SK-N-SH (cell line): Measurements from ENCODE around the gene SH3GLB2. TPM values are rescaled to one million over a fixed set of nuclear protein-coding genes. Genes with fewer than 3 reads are reported as not detected.
A peak's percentile ranks its signal among the peaks of the same experiment; 100 is the strongest.
"Not testable (repeated sequence)": the region's sequence is repeated elsewhere in the genome, so short reads cannot be mapped to it uniquely, and the experiment has no call there.

Experiments used
- CTCF ChIA-PET: fragments of 300-600, 350-600 bp; formaldehyde crosslinking; extraction: SDS; loops from one replicate; lab custom pipeline; 2021; lab: Yijun Ruan, JAX
- POLR2A ChIA-PET: fragments of 350-600 bp; sonication (Branson Sonifier 250); formaldehyde crosslinking; extraction: SDS; loops from one replicate; lab custom pipeline; 2020; ENCODE audit warnings: antibody characterized with exemption, inconsistent platforms; lab: Yijun Ruan, JAX
- DNase-seq: peaks from one replicate; pipeline ENCODE4 v3.0.0; 2012
- H2AFZ ChIP-seq: fragments of 200-600 bp; sonication (generic); 2 replicates; pipeline ENCODE4 v1.8.1; 2016; ENCODE audit warnings: antibody characterized with exemption, mild to moderate bottlenecking, low read depth
- H3F3A ChIP-seq: fragments of 200-600 bp; sonication (generic); replicated peaks from 2 replicates; pipeline ENCODE3; 2016; ENCODE audit warnings: antibody characterized with exemption, mild to moderate bottlenecking; ENCODE audit not compliant: insufficient read depth
- H3K27ac ChIP-seq, 2 experiments: fragments of 200-500 bp in 1 of 2; fragments of 200-600 bp in 1 of 2; sonication (Bioruptor generic) in 1 of 2; sonication (generic), shearing (Covaris generic) in 1 of 2; 2 replicates each; pipeline versions ENCODE4 v1.5.1 to v1.6.1; 2014 to 2016; ENCODE audit warnings: low read depth in 2 of 2, inconsistent platforms in 1 of 2, low read length in 1 of 2, mild to moderate bottlenecking in 1 of 2, mixed read lengths in 1 of 2
- H3K27me3 ChIP-seq: fragments of 200-600 bp; sonication (generic), shearing (Covaris generic); 2 replicates; pipeline ENCODE4 v1.6.1; 2016; ENCODE audit warnings: mixed run types; ENCODE audit not compliant: insufficient read depth
- H3K36me3 ChIP-seq, 2 experiments: fragments of 200-500 bp in 1 of 2; fragments of 200-600 bp in 1 of 2; sonication (Bioruptor generic) in 1 of 2; sonication (generic) in 1 of 2; replicated peaks in 1 of 2; 2 replicates each; pipeline versions ENCODE3 to v1.5.1; 2014 to 2016; ENCODE audit warnings: low read length in 1 of 2, mild to moderate bottlenecking in 1 of 2; ENCODE audit not compliant: insufficient read depth in 2 of 2, control insufficient read depth in 1 of 2
- H3K4me1 ChIP-seq, 2 experiments: fragments of 200-500 bp in 1 of 2; fragments of 200-600 bp in 1 of 2; sonication (Bioruptor generic) in 1 of 2; sonication (generic), shearing (Covaris generic) in 1 of 2; 2 replicates each; pipeline versions ENCODE4 v1.5.1 to v1.6.1; 2014 to 2016; ENCODE audit warnings: low read depth in 1 of 2, low read length in 1 of 2, mixed run types in 1 of 2; ENCODE audit not compliant: insufficient read depth in 2 of 2, control insufficient read depth in 1 of 2
- H3K4me2 ChIP-seq: fragments of 200-600 bp; sonication (generic), shearing (Covaris generic); 2 replicates; pipeline ENCODE4 v1.6.1; 2017; ENCODE audit warnings: mixed run types
- H3K4me3 ChIP-seq, 2 experiments: fragments of 200-500 bp in 1 of 2; fragments of 200-600 bp in 1 of 2; sonication (Bioruptor generic) in 1 of 2; sonication (generic), shearing (Covaris generic) in 1 of 2; 2 replicates each; pipeline versions ENCODE4 v1.5.1 to v1.8.1; 2014 to 2016; ENCODE audit warnings: low read depth in 2 of 2, inconsistent platforms in 1 of 2, low read length in 1 of 2, mild to moderate bottlenecking in 1 of 2, mixed read lengths in 1 of 2, moderate library complexity in 1 of 2
- H3K79me2 ChIP-seq: fragments of 200-600 bp; sonication (generic); 2 replicates; pipeline ENCODE4 v1.8.1; 2017; ENCODE audit warnings: mild to moderate bottlenecking; ENCODE audit not compliant: insufficient read depth
- H3K9ac ChIP-seq: fragments of 200-600 bp; sonication (generic); 2 replicates; pipeline ENCODE4 v1.6.1; 2017; ENCODE audit warnings: mixed run types
- H3K9me2 ChIP-seq: fragments of 200-600 bp; sonication (generic); 2 replicates; pipeline ENCODE4 v1.6.1; 2017; ENCODE audit warnings: mixed run types
- H3K9me3 ChIP-seq: fragments of 200-600 bp; sonication (generic); 2 replicates; pipeline ENCODE4 v1.6.1; 2017; ENCODE audit warnings: mixed run types, mild to moderate bottlenecking, moderate library complexity
- H4K20me1 ChIP-seq: fragments of 200-600 bp; sonication (generic); 2 replicates; pipeline ENCODE4 v1.6.1; 2017; ENCODE audit warnings: mild to moderate bottlenecking, mixed run types; ENCODE audit not compliant: insufficient read depth
- EP300 ChIP-seq, 2 experiments: IDR thresholded peaks; 2 replicates each; pipeline versions ENCODE4 v1.4.0 to v1.6.1; 2012; ENCODE audit warnings: borderline replicate concordance in 1 of 2, low read depth in 1 of 2, low read length in 1 of 2
- GATA2 ChIP-seq: sonication (generic); formaldehyde crosslinking; IDR thresholded peaks from 2 replicates; pipeline ENCODE4 v1.5.0; 2020; ENCODE audit warnings: mild to moderate bottlenecking, missing genetic modification reagents
- MXI1 ChIP-seq: IDR thresholded peaks from 2 replicates; pipeline ENCODE4 v1.6.1; 2012; ENCODE audit warnings: mild to moderate bottlenecking, low read depth, low read length, improper control_type of control experiment
- RAD21 ChIP-seq: IDR thresholded peaks from 2 replicates; pipeline ENCODE4 v1.6.1; 2012; ENCODE audit warnings: mild to moderate bottlenecking, low read length
- SMC3 ChIP-seq: IDR thresholded peaks from 2 replicates; pipeline ENCODE4 v1.6.1; 2012; ENCODE audit warnings: low read depth, low read length, improper control_type of control experiment
- TAF1 ChIP-seq: IDR thresholded peaks from 2 replicates; pipeline ENCODE4 v1.6.1; 2012; ENCODE audit warnings: low read depth, mild to moderate bottlenecking, low read length, moderate library complexity, borderline replicate concordance
- TCF12 ChIP-seq: IDR thresholded peaks from 2 replicates; pipeline ENCODE4 v1.4.0; 2012
- TEAD4 ChIP-seq: IDR thresholded peaks from 2 replicates; pipeline ENCODE4 v1.4.0; 2012; ENCODE audit warnings: mild to moderate bottlenecking, borderline replicate concordance; ENCODE audit not compliant: insufficient read depth
- YY1 ChIP-seq: IDR thresholded peaks from 2 replicates; pipeline ENCODE4 v1.4.0; 2012; ENCODE audit warnings: low read depth, mild to moderate bottlenecking
- WGBS: methylation state at CpG from one replicate; pipeline ENCODE4 v1.1.6; 2017; ENCODE audit warnings: low lambda C conversion rate; 5-methylcytosine and 5-hydroxymethylcytosine counted together
- polyA plus RNA-seq, 3 experiments: library from polyadenylated mRNA; depleted of rRNA; stranded (reverse); fragments of >200 nt; gene quantifications; 2 replicates each; pipeline ENCODE4 v1.2.3, GENCODE V29; 2012
- TF ChIP-seq, protein P1 (sequence below): fragments of 200-600 bp; sonication (generic); IDR thresholded peaks from 2 replicates; pipeline ENCODE4 v1.6.1; 2017; ENCODE audit warnings: antibody characterized with exemption, mild to moderate bottlenecking, moderate library complexity
- TF ChIP-seq, protein P2 (sequence below): IDR thresholded peaks from 2 replicates; pipeline ENCODE4 v1.4.0; 2012; ENCODE audit warnings: low read depth
- TF ChIP-seq, protein P3 (sequence below): fragments of 150-350 bp; IDR thresholded peaks from 2 replicates; pipeline ENCODE4 v1.6.1; 2016; ENCODE audit warnings: mild to moderate bottlenecking, low read depth, low read length
- TF ChIP-seq, protein P4 (sequence below): IDR thresholded peaks from 2 replicates; pipeline ENCODE4 v1.4.0; 2012; ENCODE audit warnings: low read depth, borderline replicate concordance

SH3GLB2 gene
- polyA plus RNA-seq, 1 of the 3 experiments (the other 2 are of a cell fraction) = 94.4 TPM

DNA sequence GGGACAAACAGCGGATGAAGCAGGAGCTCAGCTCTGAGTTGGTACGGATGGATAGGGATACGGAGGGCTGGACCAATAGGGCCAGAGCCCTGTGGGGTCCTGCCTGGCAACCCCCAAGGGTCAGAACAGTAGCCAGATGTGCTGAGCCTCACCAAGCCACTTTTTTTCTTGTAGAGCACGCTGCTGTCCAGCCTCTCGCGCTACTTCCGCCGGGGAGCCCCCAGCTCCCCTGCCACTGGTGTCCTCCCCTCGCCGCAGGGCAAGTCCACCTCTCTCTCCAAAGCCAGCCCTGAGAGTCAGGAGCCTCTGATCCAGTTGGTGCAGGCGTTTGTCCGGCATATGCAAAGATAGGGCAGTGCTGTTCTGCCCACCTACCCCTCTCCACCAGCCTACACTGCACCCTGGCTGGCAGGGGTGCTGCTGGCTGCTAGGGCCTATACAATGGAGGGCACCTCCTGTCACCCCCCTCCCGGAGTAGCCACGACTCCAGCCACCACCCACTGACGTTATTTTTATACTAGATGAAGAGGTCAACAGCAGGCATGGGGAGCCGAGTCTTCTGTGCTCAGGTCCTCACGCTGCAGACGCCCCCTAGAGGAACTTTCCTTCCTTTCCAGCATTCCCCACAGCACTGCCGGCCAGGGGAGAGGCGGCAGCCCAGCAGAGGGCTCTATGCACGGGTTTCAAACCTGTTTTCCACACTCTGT lies 21.6 kb downstream of the SH3GLB2 start:
- Histone ChIP-seq H3K4me2 (no peak overlapping the region), H3K9me2 (no peaks in the 10 kb centered on the region), H3K27me3 (no peaks in the 10 kb centered on the region), H3K4me3 (peak overlapping the region in 1 of 2 experiments; percentile 40; a peak in 1 of 4 replicates), H3K27ac (no peak overlapping the region), H3K9me3 (no peaks in the 10 kb centered on the region), H3K79me2 (no peaks in the 10 kb centered on the region), H3K9ac (no peak overlapping the region), H3F3A (peaks cover 14% of the 10 kb centered on the region), H2AFZ (no peak overlapping the region), H3K36me3 (peaks cover 4 to 70% of the 10 kb centered on the region in 2 experiments), H3K4me1 (no peaks in the 10 kb centered on the region; a peak in 1 of 4 replicates), H4K20me1 (0 out of 2 replicates have a peak, but pooled peaks cover 3% of the 10 kb centered on the region)
- TF ChIP-seq SMC3 = peak; percentile 56
- TF ChIP-seq EP300 (IDR thresholded peaks at IDR 0.05; ENCODE audit: borderline replicate concordance in 1 of 2, low read depth in 1 of 2, low read length in 1 of 2) = no peak
- TF ChIP-seq TEAD4 = no peak
- TF ChIP-seq TCF12 = no peak
- TF ChIP-seq, protein P1, sequence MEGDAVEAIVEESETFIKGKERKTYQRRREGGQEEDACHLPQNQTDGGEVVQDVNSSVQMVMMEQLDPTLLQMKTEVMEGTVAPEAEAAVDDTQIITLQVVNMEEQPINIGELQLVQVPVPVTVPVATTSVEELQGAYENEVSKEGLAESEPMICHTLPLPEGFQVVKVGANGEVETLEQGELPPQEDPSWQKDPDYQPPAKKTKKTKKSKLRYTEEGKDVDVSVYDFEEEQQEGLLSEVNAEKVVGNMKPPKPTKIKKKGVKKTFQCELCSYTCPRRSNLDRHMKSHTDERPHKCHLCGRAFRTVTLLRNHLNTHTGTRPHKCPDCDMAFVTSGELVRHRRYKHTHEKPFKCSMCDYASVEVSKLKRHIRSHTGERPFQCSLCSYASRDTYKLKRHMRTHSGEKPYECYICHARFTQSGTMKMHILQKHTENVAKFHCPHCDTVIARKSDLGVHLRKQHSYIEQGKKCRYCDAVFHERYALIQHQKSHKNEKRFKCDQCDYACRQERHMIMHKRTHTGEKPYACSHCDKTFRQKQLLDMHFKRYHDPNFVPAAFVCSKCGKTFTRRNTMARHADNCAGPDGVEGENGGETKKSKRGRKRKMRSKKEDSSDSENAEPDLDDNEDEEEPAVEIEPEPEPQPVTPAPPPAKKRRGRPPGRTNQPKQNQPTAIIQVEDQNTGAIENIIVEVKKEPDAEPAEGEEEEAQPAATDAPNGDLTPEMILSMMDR = peak; percentile 88
- TF ChIP-seq MXI1 = 0 out of 2 replicates have a peak, but pooled peaks have one; percentile 18
- TF ChIP-seq RAD21 = peak; percentile 65
- TF ChIP-seq TAF1 = no peak
- POLR2A ChIA-PET = no interaction called here
- WGBS = 63% methylated on average over 20 of the region's 21 CpGs
- CTCF ChIA-PET = interaction anchor here (0.6 to 4.7 kb wide), 28 partner anchors 8 to 334 kb away, joined by 3 to 37 read pairs (median 4); partner anchors contain the start of gene SH3GLB2
- peak; percentile 89 for DNase-seq

DNA sequence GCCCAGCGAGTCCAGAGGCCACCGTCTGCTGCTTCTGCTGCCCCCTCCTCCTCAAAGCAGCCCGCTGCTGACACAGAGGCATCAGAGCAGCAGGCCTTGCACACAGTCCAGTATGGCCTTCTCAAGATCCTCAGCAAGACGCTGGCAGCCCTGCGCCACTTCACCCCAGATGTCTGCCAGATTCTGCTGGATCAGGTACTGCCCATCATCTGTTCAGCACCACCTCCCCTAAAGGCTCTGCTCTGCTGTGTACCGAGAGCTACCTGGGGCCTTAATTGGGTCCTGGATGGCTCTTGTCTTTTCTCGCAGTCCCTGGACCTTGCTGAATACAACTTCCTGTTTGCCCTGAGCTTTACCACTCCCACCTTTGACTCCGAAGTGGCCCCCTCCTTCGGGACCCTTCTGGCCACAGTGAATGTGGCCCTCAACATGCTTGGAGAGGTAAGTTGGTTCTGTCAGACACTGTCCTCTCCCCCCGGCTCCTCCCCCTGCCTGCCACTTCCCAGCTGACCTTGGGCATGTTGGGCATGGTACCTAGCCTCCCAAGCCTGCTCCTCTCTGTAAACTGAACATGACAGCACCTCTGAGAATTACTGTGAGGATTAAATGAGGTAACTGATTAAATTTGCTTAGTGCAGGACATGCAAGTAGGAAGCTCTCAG lies 22.7 kb downstream of the SH3GLB2 start:
- H3K27me3 ChIP-seq = no peaks in the 10 kb centered on the region
- H3K9ac ChIP-seq = no peak overlapping the region
- ChIA-PET CTCF (interaction anchor here (0.8 to 4.7 kb wide), 14 partner anchors 9 to 35 kb away, joined by 3 to 37 read pairs (median 4); partner anchors contain the start of gene SH3GLB2), POLR2A (no interaction called here)
- H3K9me3 ChIP-seq = no peaks in the 10 kb centered on the region
- peaks cover 14% of the 10 kb centered on the region for H3F3A ChIP-seq
- no peak for DNase-seq
- H3K79me2 ChIP-seq = no peaks in the 10 kb centered on the region
- no peak overlapping the region for H3K4me3 ChIP-seq
- no peaks in the 10 kb centered on the region; a peak in 1 of 4 replicates for H3K4me1 ChIP-seq
- no peak overlapping the region for H2AFZ ChIP-seq
- 0 out of 2 replicates have a peak, but pooled peaks cover 3% of the 10 kb centered on the region for H4K20me1 ChIP-seq
- 88% methylated on average over 8 of the region's 10 CpGs for WGBS
- H3K36me3 ChIP-seq = peaks cover 4 to 67% of the 10 kb centered on the region in 2 experiments
- H3K27ac ChIP-seq = no peak overlapping the region; a peak in 1 of 4 replicates
- H3K4me2 ChIP-seq = no peak overlapping the region
- no peaks in the 10 kb centered on the region for H3K9me2 ChIP-seq
- TF ChIP-seq GATA2 (CRISPR knock-in tag) = no peak
- no peak for TF ChIP-seq MXI1
- TF ChIP-seq, protein P2, sequence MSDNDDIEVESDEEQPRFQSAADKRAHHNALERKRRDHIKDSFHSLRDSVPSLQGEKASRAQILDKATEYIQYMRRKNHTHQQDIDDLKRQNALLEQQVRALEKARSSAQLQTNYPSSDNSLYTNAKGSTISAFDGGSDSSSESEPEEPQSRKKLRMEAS = no peak
- TF ChIP-seq, protein P3, sequence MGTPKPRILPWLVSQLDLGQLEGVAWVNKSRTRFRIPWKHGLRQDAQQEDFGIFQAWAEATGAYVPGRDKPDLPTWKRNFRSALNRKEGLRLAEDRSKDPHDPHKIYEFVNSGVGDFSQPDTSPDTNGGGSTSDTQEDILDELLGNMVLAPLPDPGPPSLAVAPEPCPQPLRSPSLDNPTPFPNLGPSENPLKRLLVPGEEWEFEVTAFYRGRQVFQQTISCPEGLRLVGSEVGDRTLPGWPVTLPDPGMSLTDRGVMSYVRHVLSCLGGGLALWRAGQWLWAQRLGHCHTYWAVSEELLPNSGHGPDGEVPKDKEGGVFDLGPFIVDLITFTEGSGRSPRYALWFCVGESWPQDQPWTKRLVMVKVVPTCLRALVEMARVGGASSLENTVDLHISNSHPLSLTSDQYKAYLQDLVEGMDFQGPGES = no peak
- TF ChIP-seq, protein P4, sequence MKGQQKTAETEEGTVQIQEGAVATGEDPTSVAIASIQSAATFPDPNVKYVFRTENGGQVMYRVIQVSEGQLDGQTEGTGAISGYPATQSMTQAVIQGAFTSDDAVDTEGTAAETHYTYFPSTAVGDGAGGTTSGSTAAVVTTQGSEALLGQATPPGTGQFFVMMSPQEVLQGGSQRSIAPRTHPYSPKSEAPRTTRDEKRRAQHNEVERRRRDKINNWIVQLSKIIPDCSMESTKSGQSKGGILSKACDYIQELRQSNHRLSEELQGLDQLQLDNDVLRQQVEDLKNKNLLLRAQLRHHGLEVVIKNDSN = no peak
- TF ChIP-seq EP300 (IDR thresholded peaks at IDR 0.05; ENCODE audit: borderline replicate concordance in 1 of 2, low read depth in 1 of 2, low read length in 1 of 2) = no peak
- TF ChIP-seq YY1 = no peak

DNA sequence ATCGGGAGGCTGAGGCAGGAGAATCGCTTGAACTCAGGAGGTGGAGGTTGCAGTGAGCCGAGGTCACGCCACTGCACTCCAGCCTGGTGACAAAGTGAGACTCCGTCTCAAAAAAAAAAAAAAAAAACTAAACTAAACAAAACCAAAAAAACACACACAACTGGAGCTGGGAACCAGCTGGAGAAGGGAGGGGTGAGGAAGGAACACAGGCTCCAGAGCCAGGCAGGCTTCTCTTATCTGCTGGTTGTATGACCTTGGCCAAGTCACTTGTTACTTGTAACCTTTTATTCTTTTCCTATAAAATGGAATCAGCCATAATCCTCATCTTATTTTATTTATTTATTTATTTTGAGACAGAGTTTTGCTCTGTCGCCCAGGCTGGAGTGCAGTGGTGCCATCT lies 24.0 kb downstream of the SH3GLB2 start:
- CTCF ChIA-PET = interaction anchor here (1.2 kb wide), 1 partner anchor 20 kb away, joined by 3 read pairs; no protein-coding TSS in a partner anchor
- not testable (repeated sequence) for H3K4me3 ChIP-seq, H3K79me2 ChIP-seq, H3K4me1 ChIP-seq, H3K9ac ChIP-seq, H4K20me1 ChIP-seq, H2AFZ ChIP-seq, H3K9me3 ChIP-seq, DNase-seq, H3K27ac ChIP-seq, H3K9me2 ChIP-seq, H3K4me2 ChIP-seq, H3K27me3 ChIP-seq
- 100% methylated on average over 6 of the region's 6 CpGs for WGBS
- H3K36me3 ChIP-seq = peaks cover 12 to 68% of the 10 kb centered on the region in 2 experiments
- peaks cover 14% of the 10 kb centered on the region for H3F3A ChIP-seq
- POLR2A ChIA-PET = interaction anchor here (0.7 kb wide), 1 partner anchor 24 kb away, joined by 3 read pairs; no protein-coding TSS in a partner anchor
